Measurements from ENCODE around the gene PDIA5.

DNA sequence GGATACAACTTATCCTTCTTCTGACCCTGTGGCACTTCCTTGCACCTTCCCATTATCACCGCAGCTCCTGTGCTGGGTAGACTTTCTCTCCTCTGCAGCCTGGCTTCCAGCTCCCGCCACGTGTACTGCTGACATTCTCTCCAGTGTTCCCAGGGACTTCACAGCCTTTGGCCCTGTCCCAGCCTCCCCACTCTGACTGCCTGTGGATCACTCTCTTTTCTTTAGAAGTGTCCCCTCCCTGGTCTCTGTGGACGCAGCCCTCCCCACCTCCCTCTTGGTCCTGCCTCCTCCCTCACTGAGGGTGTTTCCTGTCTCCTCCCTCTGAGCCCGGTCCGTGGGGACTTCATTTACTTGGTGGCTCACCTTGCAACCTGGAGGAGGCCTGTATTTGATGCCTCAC, 17.4 kb downstream of the PDIA5 start:
- TF ChIP-seq, protein P1, sequence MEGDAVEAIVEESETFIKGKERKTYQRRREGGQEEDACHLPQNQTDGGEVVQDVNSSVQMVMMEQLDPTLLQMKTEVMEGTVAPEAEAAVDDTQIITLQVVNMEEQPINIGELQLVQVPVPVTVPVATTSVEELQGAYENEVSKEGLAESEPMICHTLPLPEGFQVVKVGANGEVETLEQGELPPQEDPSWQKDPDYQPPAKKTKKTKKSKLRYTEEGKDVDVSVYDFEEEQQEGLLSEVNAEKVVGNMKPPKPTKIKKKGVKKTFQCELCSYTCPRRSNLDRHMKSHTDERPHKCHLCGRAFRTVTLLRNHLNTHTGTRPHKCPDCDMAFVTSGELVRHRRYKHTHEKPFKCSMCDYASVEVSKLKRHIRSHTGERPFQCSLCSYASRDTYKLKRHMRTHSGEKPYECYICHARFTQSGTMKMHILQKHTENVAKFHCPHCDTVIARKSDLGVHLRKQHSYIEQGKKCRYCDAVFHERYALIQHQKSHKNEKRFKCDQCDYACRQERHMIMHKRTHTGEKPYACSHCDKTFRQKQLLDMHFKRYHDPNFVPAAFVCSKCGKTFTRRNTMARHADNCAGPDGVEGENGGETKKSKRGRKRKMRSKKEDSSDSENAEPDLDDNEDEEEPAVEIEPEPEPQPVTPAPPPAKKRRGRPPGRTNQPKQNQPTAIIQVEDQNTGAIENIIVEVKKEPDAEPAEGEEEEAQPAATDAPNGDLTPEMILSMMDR (IDR thresholded peaks at IDR 0.05): no peak
- TF ChIP-seq POLR2A (IDR thresholded peaks at IDR 0.05): no peak

Data from testis (tissue), 2 donors.